ENCODE results near the gene ARFGAP1. TPM values are rescaled to one million over a fixed set of nuclear protein-coding genes. Genes with fewer than 3 reads are reported as not detected.

ARFGAP1 gene
- polyA plus RNA-seq, 2 of the 4 experiments (the other 2 are of a cell fraction) = 41.0 to 106 TPM

DNA sequence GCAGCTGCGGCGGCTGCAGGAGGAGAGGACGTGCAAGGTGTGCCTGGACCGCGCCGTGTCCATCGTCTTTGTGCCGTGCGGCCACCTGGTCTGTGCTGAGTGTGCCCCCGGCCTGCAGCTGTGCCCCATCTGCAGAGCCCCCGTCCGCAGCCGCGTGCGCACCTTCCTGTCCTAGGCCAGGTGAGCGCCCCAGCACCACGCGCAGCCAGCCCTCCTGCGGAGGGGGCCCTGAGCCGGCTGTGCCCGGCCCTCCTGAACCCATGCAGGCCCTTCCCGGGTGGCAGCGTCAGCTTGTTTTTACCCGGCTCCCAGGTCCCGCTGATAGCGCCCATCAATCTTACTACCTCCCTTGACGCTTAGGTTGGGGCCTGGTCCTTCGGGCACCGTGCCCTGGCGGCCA, 33.2 kb upstream of the ARFGAP1 start:
- Histone ChIP-seq H3K9me3 (no peaks in the 10 kb centered on the region), H3K27ac (peak overlapping the region in 1 of 2 experiments; percentile 99; a peak in 4 of 6 replicates), H3K4me3 (no peak overlapping the region), H3K4me1 (peaks cover 64% of the 10 kb centered on the region), H3K4me2 (no peak overlapping the region)
- DNase-seq (ENCODE audit: low read depth in 1 of 2, low spot score in 1 of 2) = no peak
- ChIA-PET CTCF (interaction anchor here (1.5 to 11.7 kb wide), 3 partner anchors 14 to 56 kb away, joined by 3 to 131 read pairs (median 60); partner anchors contain the start of gene NKAIN4), POLR2A (no interaction called here)
- FAIRE-seq = no peak
- TF ChIP-seq, protein P1, sequence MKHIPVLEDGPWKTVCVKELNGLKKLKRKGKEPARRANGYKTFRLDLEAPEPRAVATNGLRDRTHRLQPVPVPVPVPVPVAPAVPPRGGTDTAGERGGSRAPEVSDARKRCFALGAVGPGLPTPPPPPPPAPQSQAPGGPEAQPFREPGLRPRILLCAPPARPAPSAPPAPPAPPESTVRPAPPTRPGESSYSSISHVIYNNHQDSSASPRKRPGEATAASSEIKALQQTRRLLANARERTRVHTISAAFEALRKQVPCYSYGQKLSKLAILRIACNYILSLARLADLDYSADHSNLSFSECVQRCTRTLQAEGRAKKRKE (CRISPR knock-in tag; IDR thresholded peaks at IDR 0.05; ENCODE audit: low read depth) = no peak
- TF ChIP-seq, protein P2, sequence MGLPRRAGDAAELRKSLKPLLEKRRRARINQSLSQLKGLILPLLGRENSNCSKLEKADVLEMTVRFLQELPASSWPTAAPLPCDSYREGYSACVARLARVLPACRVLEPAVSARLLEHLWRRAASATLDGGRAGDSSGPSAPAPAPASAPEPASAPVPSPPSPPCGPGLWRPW (IDR thresholded peaks at IDR 0.05) = no peak
- TF ChIP-seq, protein P3, sequence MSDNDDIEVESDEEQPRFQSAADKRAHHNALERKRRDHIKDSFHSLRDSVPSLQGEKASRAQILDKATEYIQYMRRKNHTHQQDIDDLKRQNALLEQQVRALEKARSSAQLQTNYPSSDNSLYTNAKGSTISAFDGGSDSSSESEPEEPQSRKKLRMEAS (IDR thresholded peaks at IDR 0.05) = no peak
- TF ChIP-seq FOSL2 (IDR thresholded peaks at IDR 0.05) (no peak), FOSL2 (CRISPR knock-in tag; IDR thresholded peaks at IDR 0.05) (no peak), BHLHE40 (IDR thresholded peaks at IDR 0.05; ENCODE audit: low read depth, low read length) (no peak), KDM5A (IDR thresholded peaks at IDR 0.05) (no peak), EP300 (IDR thresholded peaks at IDR 0.05) (no peak), FOXS1 (CRISPR knock-in tag; IDR thresholded peaks at IDR 0.05) (no peak), HDAC2 (IDR thresholded peaks at IDR 0.05) (no peak), JUNB (IDR thresholded peaks at IDR 0.05) (no peak)
- TF ChIP-seq, protein P4, sequence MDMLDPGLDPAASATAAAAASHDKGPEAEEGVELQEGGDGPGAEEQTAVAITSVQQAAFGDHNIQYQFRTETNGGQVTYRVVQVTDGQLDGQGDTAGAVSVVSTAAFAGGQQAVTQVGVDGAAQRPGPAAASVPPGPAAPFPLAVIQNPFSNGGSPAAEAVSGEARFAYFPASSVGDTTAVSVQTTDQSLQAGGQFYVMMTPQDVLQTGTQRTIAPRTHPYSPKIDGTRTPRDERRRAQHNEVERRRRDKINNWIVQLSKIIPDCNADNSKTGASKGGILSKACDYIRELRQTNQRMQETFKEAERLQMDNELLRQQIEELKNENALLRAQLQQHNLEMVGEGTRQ (IDR thresholded peaks at IDR 0.05) = no peak
- no peak for ATAC-seq
- 97% methylated on average over 25 of the region's 30 CpGs for WGBS (ENCODE audit: missing lambda C conversion rate)

DNA sequence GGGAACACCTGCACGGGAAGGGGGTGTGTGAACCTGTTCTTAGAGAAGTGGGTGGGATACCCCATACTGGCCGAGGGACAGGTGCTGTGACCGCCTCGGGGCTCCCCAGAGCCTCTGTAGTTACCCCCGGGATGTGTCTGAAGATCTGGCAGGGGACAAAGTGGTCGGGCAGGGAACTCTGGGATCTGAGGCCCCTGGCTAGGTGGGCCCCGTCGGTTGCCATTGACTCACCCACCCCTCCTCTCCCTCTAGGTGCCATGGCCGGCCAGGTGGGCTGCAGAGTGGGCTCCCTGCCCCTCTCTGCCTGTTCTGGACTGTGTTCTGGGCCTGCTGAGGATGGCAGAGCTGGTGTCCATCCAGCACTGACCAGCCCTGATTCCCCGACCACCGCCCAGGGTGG, 32.6 kb upstream of the ARFGAP1 start:
- H3K9me3 ChIP-seq = no peaks in the 10 kb centered on the region
- H3K4me1 ChIP-seq = peaks cover 58% of the 10 kb centered on the region
- CTCF ChIA-PET = interaction anchor here (1.4 to 11.7 kb wide), 4 partner anchors 9 to 57 kb away, joined by 3 to 131 read pairs (median 32); partner anchors contain the start of gene NKAIN4
- FAIRE-seq (no peak), DNase-seq (ENCODE audit: low read depth in 1 of 2, low spot score in 1 of 2) (no peak), ATAC-seq (no peak)
- H3K27ac ChIP-seq = peak overlapping the region; percentile 17 to 99; a peak in 4 of 6 replicates
- TF ChIP-seq CHD4 (IDR thresholded peaks at IDR 0.05; ENCODE audit: borderline replicate concordance) (no peak), BHLHE40 (IDR thresholded peaks at IDR 0.05; ENCODE audit: low read depth, low read length) (no peak), RAD21 (conservative IDR thresholded peaks at IDR 0.05 in 1 of 2, IDR thresholded peaks at IDR 0.05 in 1 of 2) (no peak), FOSB (CRISPR knock-in tag; IDR thresholded peaks at IDR 0.05) (no peak), JUN (IDR thresholded peaks at IDR 0.05) (no peak), CEBPB (IDR thresholded peaks at IDR 0.05) (no peak), FOSL2 (IDR thresholded peaks at IDR 0.05) (no peak), FOSL2 (CRISPR knock-in tag; IDR thresholded peaks at IDR 0.05) (no peak), RFX5 (IDR thresholded peaks at IDR 0.05) (no peak), KDM5A (IDR thresholded peaks at IDR 0.05) (no peak), NPAS2 (CRISPR knock-in tag; IDR thresholded peaks at IDR 0.05; ENCODE audit: borderline replicate concordance) (no peak), HOXA7 (CRISPR knock-in tag; IDR thresholded peaks at IDR 0.05) (no peak), HOXB13 (CRISPR knock-in tag; IDR thresholded peaks at IDR 0.05; ENCODE audit: low read depth) (no peak), FOXS1 (CRISPR knock-in tag; IDR thresholded peaks at IDR 0.05) (no peak), MYC (IDR thresholded peaks at IDR 0.05; ENCODE audit: borderline replicate concordance, low read length) (no peak)
- TF ChIP-seq, protein P5, sequence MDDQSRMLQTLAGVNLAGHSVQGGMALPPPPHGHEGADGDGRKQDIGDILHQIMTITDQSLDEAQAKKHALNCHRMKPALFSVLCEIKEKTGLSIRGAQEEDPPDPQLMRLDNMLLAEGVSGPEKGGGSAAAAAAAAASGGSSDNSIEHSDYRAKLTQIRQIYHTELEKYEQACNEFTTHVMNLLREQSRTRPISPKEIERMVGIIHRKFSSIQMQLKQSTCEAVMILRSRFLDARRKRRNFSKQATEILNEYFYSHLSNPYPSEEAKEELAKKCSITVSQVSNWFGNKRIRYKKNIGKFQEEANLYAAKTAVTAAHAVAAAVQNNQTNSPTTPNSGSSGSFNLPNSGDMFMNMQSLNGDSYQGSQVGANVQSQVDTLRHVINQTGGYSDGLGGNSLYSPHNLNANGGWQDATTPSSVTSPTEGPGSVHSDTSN (IDR thresholded peaks at IDR 0.05) = no peak
- TF ChIP-seq, protein P2 (IDR thresholded peaks at IDR 0.05) = no peak
- TF ChIP-seq, protein P1 (CRISPR knock-in tag; IDR thresholded peaks at IDR 0.05; ENCODE audit: low read depth) = no peak
- TF ChIP-seq, protein P6, sequence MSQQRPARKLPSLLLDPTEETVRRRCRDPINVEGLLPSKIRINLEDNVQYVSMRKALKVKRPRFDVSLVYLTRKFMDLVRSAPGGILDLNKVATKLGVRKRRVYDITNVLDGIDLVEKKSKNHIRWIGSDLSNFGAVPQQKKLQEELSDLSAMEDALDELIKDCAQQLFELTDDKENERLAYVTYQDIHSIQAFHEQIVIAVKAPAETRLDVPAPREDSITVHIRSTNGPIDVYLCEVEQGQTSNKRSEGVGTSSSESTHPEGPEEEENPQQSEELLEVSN (IDR thresholded peaks at IDR 0.05; ENCODE audit: borderline replicate concordance, low read depth) = no peak
- 87% methylated on average over 10 of the region's 11 CpGs for WGBS (ENCODE audit: missing lambda C conversion rate)
- no peak overlapping the region for H3K4me3 ChIP-seq
- no peak overlapping the region for H3K4me2 ChIP-seq
- POLR2A ChIA-PET = no interaction called here
